Measurements from ENCODE around the gene ADAMTSL1. TPM values are rescaled to one million over a fixed set of nuclear protein-coding genes. Genes with fewer than 3 reads are reported as not detected.

ADAMTSL1 gene
- polyA plus RNA-seq, 2 of the 4 experiments (the other 2 are of a cell fraction): 0.03 TPM; not detected in 1

DNA sequence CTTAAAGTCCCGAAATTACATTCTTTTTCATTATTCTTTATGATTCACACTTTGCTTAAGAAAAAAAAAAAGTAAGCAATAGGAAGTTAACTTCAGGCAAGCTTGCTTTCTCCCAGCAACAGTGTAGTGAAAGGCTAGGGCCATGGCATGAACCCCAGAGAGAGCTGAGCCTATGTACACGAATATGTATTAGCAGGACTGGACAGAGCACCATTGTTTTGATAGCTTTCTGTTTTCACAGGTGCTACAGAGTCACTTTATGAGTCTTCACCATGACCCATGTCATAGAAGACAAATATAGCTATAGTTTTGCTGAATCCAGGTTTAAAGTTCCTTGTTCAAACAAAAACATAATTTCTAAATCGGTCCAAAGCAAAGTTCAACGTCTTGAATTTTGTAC lies 199.2 kb downstream of the ADAMTSL1 start (continued):
- TF ChIP-seq USF2 (IDR thresholded peaks at IDR 0.05) (no peak), TP53 (CRISPR knock-in tag; IDR thresholded peaks at IDR 0.05) (no peak), RARB (CRISPR knock-in tag; IDR thresholded peaks at IDR 0.05) (no peak), NR3C1 (IDR thresholded peaks at IDR 0.05) (no peak)

GRCh38 chr9:18675332-18675731 lies 201.4 kb downstream of the ADAMTSL1 start:
- ChIA-PET CTCF (no interaction called here), POLR2A (no interaction called here)
- no peaks in the 10 kb centered on the region for H3K9me3 ChIP-seq
- H3K4me3 ChIP-seq: no peak overlapping the region
- FAIRE-seq (no peak), ATAC-seq (no peak), DNase-seq (ENCODE audit: low read depth in 1 of 2, low spot score in 1 of 2) (no peak)
- no peak overlapping the region for H3K27ac ChIP-seq
- 10% methylated on average over 1 of the region's 1 CpG for WGBS (ENCODE audit: missing lambda C conversion rate)
- H3K4me1 ChIP-seq: no peaks in the 10 kb centered on the region
- H3K4me2 ChIP-seq: no peak overlapping the region
- TF ChIP-seq ELK1 (IDR thresholded peaks at IDR 0.05; ENCODE audit: low read depth, low read length) (no peak), POLR2AphosphoS2 (conservative IDR thresholded peaks at IDR 0.05; ENCODE audit: low read length) (no peak), HES2 (IDR thresholded peaks at IDR 0.05) (no peak), HDAC2 (IDR thresholded peaks at IDR 0.05) (no peak), NR3C1 (IDR thresholded peaks at IDR 0.05) (no peak), ZNF302 (CRISPR knock-in tag; IDR thresholded peaks at IDR 0.05) (no peak), PHF8 (IDR thresholded peaks at IDR 0.05; ENCODE audit: borderline replicate concordance, low read depth) (no peak), MAZ (IDR thresholded peaks at IDR 0.05; ENCODE audit: borderline replicate concordance, low read depth, low read length) (no peak), GATA3 (IDR thresholded peaks at IDR 0.05; ENCODE audit: borderline replicate concordance) (no peak), MAFK (IDR thresholded peaks at IDR 0.05; ENCODE audit: partially characterized antibody) (no peak), HEYL (CRISPR knock-in tag; IDR thresholded peaks at IDR 0.05) (no peak), HOXA7 (CRISPR knock-in tag; IDR thresholded peaks at IDR 0.05) (no peak), BHLHE40 (IDR thresholded peaks at IDR 0.05; ENCODE audit: low read depth, low read length) (no peak), RFX5 (IDR thresholded peaks at IDR 0.05) (no peak), CHD4 (IDR thresholded peaks at IDR 0.05; ENCODE audit: borderline replicate concordance) (no peak)
- TF ChIP-seq, protein P1, sequence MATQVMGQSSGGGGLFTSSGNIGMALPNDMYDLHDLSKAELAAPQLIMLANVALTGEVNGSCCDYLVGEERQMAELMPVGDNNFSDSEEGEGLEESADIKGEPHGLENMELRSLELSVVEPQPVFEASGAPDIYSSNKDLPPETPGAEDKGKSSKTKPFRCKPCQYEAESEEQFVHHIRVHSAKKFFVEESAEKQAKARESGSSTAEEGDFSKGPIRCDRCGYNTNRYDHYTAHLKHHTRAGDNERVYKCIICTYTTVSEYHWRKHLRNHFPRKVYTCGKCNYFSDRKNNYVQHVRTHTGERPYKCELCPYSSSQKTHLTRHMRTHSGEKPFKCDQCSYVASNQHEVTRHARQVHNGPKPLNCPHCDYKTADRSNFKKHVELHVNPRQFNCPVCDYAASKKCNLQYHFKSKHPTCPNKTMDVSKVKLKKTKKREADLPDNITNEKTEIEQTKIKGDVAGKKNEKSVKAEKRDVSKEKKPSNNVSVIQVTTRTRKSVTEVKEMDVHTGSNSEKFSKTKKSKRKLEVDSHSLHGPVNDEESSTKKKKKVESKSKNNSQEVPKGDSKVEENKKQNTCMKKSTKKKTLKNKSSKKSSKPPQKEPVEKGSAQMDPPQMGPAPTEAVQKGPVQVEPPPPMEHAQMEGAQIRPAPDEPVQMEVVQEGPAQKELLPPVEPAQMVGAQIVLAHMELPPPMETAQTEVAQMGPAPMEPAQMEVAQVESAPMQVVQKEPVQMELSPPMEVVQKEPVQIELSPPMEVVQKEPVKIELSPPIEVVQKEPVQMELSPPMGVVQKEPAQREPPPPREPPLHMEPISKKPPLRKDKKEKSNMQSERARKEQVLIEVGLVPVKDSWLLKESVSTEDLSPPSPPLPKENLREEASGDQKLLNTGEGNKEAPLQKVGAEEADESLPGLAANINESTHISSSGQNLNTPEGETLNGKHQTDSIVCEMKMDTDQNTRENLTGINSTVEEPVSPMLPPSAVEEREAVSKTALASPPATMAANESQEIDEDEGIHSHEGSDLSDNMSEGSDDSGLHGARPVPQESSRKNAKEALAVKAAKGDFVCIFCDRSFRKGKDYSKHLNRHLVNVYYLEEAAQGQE (IDR thresholded peaks at IDR 0.05): no peak

DNA sequence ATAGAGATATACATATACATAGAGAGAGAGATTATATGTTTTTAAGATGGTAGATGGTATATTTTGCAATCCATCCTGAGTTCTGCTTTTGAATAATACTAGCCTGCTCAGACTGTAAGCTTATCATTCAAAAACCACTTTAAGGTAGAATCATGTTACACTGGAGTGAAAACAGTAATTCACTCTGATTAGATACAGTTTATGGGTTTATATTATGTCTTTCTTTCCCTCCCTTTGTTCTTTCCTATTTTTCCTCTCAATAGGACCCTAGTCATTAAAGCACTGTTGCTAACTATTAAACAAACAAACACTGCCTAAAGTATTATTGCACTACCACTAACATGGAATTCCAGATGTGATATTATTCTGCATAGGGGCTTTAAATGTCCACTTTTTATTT lies 202.0 kb downstream of the ADAMTSL1 start:
- Histone ChIP-seq H3K4me3 (no peak overlapping the region), H3K9me3 (no peaks in the 10 kb centered on the region), H3K4me2 (no peak overlapping the region), H3K4me1 (no peaks in the 10 kb centered on the region), H3K27ac (no peak overlapping the region)
- TF ChIP-seq FOXS1 (CRISPR knock-in tag; IDR thresholded peaks at IDR 0.05) (no peak), RCOR1 (IDR thresholded peaks at IDR 0.05; ENCODE audit: low read depth, low read length) (no peak), FOSB (CRISPR knock-in tag; IDR thresholded peaks at IDR 0.05) (no peak), BHLHE40 (IDR thresholded peaks at IDR 0.05; ENCODE audit: low read depth, low read length) (no peak), KDM5A (IDR thresholded peaks at IDR 0.05) (no peak), HOXB5 (CRISPR knock-in tag; IDR thresholded peaks at IDR 0.05) (no peak)
- DNase-seq (ENCODE audit: low read depth in 1 of 2, low spot score in 1 of 2): no peak
- no peak for ATAC-seq
- FAIRE-seq: no peak
- CTCF ChIA-PET: interaction anchor here (1.3 kb wide), 1 partner anchor 114 kb away, joined by 3 read pairs; no protein-coding TSS in a partner anchor
- POLR2A ChIA-PET: no interaction called here
